IPS-18c (cell line): Measurements from ENCODE around the gene KRT12.

Experiments
- H3K4me3 ChIP-seq: 2 replicates; pipeline ENCODE4 v1.7.0; 2013; ENCODE audit warnings: low read depth, mild to moderate bottlenecking, low read length, moderate library complexity; ENCODE audit not compliant: insufficient read depth
- H3K9me3 ChIP-seq: one replicate; pipeline ENCODE4 v1.6.1; 2013; ENCODE audit warnings: mild to moderate bottlenecking, low read length, moderate library complexity; ENCODE audit not compliant: control insufficient read depth, insufficient read depth

KRT12 gene

DNA sequence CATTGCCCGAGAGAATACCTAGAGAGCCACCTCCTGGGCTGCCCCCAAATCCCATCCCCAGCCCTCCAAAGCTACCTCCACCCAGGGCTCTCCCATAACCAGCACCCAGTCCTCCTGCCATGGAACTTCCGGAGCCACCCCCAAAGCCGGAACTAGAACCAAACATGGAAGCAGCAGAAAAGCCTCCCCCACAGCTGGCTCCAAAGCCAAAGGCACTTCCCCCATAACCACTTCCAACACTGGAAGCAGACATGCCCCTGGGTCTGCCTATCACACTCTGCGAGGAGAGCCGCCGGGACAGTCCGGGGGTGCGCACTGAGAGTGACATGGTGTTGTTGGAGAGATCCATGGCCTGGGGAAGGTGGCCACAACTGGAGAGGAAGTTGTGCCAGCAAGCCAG lies at the start of gene KRT12:
TSS of gene KRT12 (minus strand) at position 386 of the 400 bp plus-strand sequence. CDS start at position 349, 37 bp downstream.
- H3K9me3 ChIP-seq, result no peaks in the 10 kb centered on the region
- no peak within 1 kb of the TSS for H3K4me3 ChIP-seq

DNA sequence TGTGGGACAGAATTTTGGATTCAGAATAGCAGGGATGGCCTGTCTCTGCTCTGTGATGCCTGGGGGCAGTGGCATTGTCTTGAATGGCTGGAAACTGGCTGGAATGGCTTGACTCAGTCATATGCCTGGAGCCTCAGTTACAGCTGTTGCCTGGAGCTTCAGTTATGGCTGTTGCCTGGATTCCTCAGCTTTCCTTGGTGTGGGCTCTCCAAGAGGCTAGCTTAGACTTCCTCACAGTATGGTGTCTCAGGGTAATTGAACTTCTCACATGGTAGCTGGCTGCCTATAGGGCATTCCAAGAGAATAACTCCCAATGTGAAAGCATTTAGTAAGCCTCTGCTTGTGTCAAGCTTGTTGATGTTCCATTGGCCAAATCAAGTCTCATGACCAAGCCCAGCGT lies 49.3 kb upstream of the KRT12 start:
- H3K4me3 ChIP-seq, result no peak overlapping the region
- no peaks in the 10 kb centered on the region for H3K9me3 ChIP-seq

DNA sequence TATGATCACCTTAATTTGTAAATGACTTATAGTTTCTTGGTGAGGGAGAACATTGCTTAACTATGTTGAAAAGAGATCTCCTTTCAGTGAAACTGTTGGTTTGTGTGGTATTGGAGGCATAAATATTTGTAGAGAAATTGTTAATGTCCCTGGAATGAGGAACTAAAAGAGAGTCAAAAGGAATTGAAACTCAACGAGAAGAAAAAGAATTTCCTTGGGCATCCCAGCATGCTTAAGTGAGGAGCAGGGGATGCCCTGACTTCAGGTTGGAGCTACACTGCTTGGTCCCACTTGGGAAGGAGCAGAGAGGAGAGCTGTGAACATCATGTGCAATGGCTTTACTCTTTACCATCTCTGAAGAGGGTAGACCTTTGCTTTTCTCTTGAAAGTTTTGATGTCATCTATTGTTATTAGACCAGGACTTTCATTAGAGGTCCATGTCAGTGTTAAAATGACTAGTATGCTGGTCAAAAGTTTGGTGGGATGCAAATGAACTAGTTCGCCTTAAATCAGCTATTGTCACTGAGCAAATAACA lies 48.8 kb upstream of the KRT12 start:
- no peaks in the 10 kb centered on the region for H3K9me3 ChIP-seq
- H3K4me3 ChIP-seq, result no peak overlapping the region

DNA sequence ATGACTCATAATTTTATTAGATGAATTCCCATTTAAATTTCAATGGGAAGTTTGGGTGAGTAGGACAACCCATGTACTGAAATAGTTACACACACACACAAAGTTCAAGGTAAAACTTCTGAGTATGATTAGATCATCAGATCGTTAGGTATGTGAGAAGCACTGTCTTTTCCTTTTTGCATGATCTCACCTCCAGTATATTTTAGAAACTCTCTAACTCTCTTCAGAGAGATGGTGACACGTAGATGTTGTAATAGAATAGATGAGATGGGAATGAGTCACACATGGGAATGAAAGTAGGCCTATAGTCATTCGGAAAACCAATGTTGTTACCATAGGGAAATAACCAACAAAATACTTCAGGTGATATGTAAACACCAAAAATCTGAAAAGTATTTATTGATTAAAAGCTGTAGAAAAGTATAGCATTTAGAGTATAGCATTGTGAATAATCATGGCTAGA lies 48.2 kb upstream of the KRT12 start:
- Histone ChIP-seq H3K9me3 (no peaks in the 10 kb centered on the region), H3K4me3 (no peak overlapping the region)

DNA sequence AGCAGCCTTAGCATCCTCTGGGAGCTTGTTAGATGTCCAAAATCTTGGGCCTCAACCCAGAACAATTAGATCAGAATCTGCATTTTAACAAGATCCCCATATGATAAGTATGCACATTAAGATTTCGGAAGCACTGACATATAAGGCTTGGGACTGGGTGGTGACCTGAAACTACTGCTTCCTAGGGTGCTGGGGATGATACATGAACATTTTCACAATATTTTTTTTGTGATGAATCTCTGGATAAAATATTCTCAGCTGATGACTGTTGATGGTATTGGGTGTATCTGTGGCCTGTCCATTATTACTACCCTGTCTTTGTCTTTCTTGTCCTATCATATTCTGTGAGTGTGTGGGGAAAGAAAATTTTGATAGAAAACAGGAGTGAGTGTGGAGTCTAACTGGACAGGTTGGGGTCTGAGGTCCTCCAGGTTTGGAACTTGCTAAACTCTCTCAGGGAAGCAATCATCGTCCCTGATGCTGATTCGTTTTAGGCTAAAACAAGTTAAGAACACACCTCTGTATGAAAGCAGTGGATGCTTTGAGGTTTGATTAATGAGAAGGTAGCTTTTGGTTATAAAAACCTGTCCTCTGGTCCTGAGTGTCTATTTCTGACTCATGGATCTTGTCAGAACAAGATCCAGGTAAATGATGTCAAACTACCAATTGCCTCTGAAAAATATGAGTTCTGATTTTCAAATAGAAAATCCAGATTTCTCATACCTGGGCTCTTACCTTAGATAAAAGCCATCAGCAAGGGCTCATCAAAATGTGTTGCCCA lies 47.2 kb upstream of the KRT12 start:
- H3K4me3 ChIP-seq, result no peak overlapping the region
- H3K9me3 ChIP-seq, result no peaks in the 10 kb centered on the region

DNA sequence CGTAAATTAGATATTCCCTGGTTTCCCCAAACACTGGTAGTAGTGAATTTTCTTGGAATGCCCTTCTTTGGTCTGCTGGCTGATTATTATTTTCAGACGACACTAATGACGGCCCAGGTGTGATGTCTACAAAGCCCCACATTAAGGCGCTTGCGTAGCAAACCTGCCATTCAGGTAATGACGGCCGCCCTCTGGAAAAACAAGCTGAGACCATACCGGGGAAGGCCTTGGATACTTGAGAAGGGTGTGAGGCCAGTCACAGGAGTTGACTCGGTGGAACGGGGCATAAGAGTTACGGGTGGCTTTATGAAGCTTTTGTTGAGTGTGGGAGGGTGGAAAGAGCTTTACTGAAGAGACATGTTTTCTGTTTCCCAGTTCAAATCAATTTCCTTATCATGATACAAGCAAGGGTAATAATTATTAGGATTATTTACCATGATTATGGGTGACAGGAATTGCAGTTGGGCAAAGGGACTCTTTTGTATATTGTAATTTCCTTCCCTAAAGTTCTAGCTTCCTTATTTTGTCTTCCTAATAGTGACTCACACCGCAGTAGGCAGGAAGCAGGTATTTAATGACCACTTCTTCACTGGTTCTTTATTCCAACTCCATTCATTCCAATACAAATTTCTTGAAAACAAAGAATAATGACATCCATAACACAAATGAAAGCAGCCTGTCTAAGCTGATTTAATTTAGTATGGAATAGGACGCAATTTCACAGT lies 45.6 kb upstream of the KRT12 start:
- no peaks in the 10 kb centered on the region for H3K9me3 ChIP-seq

DNA sequence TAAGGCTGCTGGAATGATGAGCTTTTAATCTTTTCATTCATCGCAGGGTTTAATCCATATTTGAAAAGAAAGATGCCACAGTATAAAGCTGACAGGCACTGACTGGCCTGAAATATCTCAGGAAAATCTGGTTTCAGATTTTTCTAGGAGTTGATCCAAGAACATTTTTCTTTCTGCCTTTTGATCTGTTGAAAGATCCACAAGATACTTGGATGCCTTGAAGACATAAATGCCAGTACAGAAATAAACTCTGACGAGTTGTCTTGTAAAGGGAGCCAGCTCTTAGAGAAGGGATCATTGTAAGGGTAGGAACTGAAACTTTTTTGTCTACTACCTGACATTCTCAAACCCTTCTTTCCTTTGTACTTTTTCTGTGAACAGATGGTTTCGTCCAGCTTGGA lies 43.4 kb upstream of the KRT12 start:
- H3K4me3 ChIP-seq, result no peak overlapping the region
- H3K9me3 ChIP-seq, result no peaks in the 10 kb centered on the region

More for the DNA sequence above, 45.6 kb upstream of the KRT12 start:
- no peak overlapping the region for H3K4me3 ChIP-seq

DNA sequence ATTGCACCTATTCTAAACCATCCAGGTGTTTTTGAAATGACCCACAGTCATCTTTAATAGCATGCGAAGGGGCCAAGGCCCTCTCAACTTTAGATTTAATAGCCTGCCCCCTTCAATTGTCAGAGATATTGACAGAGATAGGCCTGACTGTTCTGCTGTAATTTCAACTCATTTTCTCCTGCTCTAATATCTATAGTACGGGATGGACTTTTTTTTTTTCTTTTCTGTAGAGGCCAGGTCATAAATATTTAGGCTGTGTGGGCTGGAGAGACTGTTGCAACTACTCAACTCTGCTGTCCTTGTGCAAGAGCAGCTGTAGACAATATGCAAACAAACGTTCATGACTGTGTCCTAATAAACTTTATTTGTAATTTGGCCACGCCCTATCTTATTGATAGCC lies 42.7 kb upstream of the KRT12 start:
- Histone ChIP-seq H3K9me3 (no peaks in the 10 kb centered on the region), H3K4me3 (no peak overlapping the region)

DNA sequence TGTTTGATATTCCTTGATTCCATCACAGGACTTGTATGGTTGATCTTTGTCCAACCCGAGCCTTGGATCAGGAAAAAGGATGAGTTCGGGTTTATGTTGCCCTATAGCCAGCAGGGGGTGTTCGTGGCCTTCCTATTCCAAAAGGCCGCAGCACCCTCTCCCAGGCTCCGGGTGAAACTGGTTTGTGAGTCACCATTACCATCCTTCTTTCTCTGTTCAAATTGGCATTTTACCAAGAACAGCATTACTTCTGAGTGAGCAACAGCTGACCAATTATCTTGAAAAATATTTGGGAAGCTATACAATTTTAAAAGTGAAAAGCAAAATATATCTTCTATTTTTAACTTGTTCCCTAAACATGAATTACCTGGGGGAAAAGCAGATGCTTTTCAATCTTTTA lies 42.3 kb upstream of the KRT12 start:
- Histone ChIP-seq H3K4me3 (no peak overlapping the region), H3K9me3 (no peaks in the 10 kb centered on the region)

DNA sequence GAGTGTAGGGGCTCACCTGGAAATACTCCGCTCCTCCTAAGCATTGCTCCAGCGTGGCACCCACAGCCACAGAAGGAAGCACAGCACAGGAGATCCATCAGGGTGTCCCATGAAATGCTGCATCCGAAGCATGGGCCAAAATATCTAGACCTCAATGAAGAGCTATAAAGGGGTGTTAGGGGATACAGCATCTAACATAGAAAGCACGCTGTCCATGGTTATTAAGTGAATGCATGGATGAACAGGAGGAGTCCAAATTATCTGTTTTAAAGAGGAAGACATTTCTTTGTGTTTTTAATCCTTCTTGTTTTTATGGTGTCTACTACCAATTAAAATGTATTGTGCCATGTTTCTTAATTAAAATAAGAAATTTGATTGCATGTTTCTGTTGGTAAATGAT lies 39.6 kb upstream of the KRT12 start:
- Histone ChIP-seq H3K9me3 (no peaks in the 10 kb centered on the region), H3K4me3 (no peak overlapping the region)

DNA sequence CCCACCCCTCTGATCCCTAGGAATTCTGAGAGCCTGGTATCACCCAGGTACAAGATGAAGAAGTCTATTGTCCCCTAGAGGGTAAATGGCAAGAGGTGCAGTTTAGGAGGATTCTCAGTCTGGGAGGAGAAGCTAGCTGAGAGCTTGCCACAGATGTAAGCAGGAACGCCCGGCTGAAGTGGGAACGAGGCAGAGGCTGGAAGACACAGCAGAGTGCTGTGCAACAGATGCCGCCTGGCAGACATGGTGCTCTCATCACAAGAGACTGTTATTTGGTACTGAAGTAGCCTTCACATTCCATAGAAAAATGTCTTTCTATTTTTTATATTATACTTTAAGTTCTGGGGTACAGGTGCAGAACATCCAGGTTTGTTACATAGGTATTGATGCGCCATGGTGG lies 38.3 kb upstream of the KRT12 start:
- Histone ChIP-seq H3K9me3 (no peaks in the 10 kb centered on the region), H3K4me3 (no peak overlapping the region)

DNA sequence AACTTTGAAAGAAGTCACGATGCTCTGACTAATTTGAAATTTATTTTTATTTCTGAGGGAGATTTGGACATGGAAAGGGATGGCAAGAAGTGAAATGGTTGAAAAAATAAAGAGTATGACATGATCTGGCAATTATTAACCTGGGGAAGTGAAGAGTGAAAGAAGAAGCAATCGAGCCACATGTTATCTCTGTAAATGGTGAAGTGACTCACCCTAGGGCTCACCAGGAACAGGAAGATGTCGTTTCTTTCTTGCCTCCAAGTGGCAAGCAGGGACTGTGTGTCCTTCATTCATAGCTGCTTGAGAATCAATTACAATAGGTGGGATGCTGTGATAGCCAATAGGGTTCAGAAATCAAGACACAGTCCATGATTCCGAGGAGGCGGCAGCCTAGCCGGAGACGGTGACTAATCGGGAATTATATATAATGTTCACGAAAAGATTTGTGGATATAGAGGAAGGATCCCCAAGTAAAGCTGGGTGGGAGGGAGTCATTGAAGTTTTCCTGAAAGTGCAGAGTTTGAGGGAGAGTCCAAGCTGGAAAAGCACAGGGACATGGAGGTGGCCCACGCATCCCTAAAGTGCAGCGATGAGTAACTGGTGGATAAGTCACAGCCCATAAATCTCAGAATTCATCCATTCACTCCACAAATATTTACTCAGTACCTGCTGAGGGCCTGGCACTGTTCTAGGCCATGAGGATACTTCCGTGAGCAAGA lies 36.3 kb upstream of the KRT12 start:
- Histone ChIP-seq H3K9me3 (no peaks in the 10 kb centered on the region), H3K4me3 (no peak overlapping the region)

DNA sequence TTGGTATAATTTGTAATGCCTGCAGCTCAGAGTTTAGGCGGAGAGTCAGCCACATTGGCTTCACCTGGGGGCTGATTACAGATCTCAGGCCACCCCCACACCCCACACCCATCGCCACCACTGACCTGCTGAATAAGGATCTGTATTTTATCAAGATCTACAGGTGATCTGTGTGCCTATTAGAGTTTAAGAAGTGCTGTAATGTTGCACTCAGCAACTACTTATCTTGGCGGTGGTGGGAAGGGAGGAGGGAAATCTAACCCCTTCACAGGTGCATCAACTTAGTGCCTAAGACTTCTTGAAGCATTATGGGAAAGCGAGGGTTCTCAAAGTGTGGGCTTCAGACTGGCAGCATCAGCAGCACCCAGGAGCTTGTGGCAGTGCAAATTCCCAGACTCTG lies 35.5 kb upstream of the KRT12 start:
- no peak overlapping the region for H3K4me3 ChIP-seq
- no peaks in the 10 kb centered on the region for H3K9me3 ChIP-seq

DNA sequence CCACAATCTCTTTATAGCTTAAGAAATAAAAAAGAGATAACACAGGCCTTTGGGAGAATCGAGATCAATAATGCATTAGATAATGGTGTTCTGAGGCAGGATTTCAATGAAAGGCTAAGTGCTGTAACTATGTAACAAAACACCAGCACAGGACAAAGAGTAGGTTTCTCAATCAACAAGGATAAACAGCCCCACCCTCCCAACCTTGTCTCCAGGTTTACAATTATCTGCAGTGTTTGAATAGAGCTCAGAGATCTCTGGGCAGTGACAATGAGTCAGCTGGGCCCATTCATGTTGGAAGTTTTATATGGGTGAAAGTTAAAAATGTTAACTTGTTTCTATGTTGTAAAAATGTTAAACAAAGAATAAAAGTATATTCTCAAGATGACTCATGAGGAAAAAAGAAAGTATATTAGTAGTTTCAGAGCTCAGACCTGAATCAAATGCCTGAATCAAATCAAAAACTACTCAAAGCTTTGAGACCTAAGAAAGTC lies 35.0 kb upstream of the KRT12 start:
- Histone ChIP-seq H3K9me3 (no peaks in the 10 kb centered on the region), H3K4me3 (no peak overlapping the region)

DNA sequence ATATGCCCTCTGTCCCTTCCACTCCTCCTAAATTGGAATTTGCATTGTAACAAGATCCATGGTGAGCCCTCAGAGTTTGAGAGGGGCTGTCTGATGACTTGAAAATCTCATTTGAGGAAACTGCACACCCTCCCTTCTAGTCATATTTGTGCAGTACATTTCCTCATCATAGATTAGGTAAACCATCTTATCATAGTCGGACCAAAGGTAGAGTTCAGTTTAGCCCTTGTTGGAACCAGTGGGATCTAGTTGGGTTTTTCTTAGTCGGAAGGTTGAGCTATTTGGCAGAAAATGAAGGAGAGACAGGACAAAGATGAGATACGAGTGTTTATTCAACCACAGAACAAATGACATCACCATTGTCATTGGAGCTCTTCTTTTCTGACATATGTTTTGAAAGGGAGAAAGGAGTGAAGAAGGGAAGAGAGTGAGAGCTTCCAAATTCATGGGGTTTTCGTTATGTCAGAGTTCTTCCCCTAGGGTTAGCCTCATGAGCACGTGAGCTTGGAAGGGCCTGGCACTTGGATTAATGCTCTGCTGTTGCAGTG lies 33.9 kb upstream of the KRT12 start:
- H3K9me3 ChIP-seq, result no peaks in the 10 kb centered on the region
- no peak overlapping the region for H3K4me3 ChIP-seq

DNA sequence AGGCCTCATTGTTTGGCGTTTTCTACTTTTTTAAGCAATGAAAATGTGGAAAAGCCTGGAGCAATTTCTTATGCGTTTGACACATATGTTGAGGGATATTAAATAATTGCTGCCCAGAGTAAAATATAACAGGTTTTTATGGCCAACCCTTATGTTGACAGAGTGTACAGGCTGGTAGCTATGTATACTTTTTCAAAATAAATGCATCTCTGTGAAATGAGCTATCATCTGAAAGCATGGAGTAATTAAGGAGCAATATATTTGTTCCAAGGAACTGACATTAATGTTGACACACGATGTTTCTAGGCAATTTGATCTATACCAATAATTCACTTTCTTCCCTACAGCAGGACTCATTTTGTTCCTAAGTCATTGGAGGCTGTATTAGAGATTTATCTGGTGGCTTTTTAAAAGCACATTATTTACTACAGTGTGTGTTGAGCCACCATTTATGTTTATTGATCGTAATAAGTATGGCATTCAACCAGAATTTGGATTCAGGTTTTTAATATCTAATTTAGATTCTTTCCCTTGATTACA lies 30.0 kb upstream of the KRT12 start:
- H3K9me3 ChIP-seq, result no peaks in the 10 kb centered on the region
- H3K4me3 ChIP-seq, result no peak overlapping the region

DNA sequence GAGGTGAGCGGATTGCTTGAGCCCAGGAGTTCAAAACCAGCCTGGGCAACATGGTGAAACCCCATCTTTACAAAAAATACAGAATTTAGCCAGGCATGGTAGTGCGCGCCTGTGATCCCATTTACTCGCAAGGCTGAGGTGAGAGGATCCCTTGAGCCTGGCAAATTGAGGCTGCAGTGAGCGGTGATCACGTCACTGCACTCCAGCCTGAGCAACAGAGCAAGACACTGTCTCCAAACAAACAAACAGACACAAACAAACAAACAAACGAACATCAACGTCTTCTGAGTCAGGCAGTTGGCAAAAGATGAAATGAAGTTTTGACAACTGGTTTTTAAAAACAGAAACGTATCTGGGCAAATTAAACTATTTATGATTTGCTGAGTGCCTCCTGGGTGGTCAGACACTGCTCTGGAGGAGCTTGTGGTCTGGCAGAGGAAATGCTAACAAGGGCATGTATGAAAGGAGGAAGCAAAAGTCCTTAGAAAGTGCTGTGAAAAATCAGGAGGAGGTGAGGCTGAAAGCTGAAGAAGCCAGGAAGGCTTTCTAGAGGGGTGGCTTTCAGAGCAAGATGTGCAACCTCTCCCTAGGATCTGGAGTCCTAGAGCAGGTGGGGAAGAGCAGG lies 28.2 kb upstream of the KRT12 start:
- H3K4me3 ChIP-seq, result no peak overlapping the region
- no peaks in the 10 kb centered on the region for H3K9me3 ChIP-seq
